Left ventricle myocardium inferior (tissue), 1 donor: Measurements from ENCODE around the gene LCE5A. TPM values are rescaled to one million over a fixed set of nuclear protein-coding genes. Genes with fewer than 3 reads are reported as not detected.

Experiments
- DNase-seq: peaks from one replicate; pipeline ENCODE4 v3.0.0-alpha.2; 2020
- H3K27ac ChIP-seq: fragments of 200-600 bp; replicated peaks from 2 replicates; pipeline ENCODE4 v1.8.0; 2021
- H3K27me3 ChIP-seq: fragments of 200-600 bp; 2 replicates; pipeline ENCODE4 v1.8.0; 2021; ENCODE audit warnings: low read depth
- H3K36me3 ChIP-seq: fragments of 200-600 bp; 2 replicates; pipeline ENCODE4 v1.8.0; 2021
- H3K4me1 ChIP-seq: fragments of 200-600 bp; 2 replicates; pipeline ENCODE4 v1.8.0; 2021
- H3K4me3 ChIP-seq: fragments of 200-600 bp; 2 replicates; pipeline ENCODE4 v1.8.0; 2021; ENCODE audit warnings: mild to moderate bottlenecking, moderate library complexity
- H3K9me3 ChIP-seq: fragments of 200-600 bp; replicated peaks from 2 replicates; pipeline ENCODE4 v1.8.0; 2021
- intact Hi-C: fragments of 100-400 bp; cut with micrococcal nuclease; formaldehyde crosslinking; loops from one replicate; pipeline ENCODE4 v1.11.0; 2022
- total RNA-seq: library from RNA; stranded (reverse); fragmentation: NEBNext Ultra II Directional; extraction: Animal tissue kit (Norgen Biotek cat#: 25700); gene quantifications from one replicate; pipeline ENCODE4 v1.2.1, GENCODE V29; 2021
- TF ChIP-seq, protein P1 (sequence below): fragments of 200-600 bp; IDR thresholded peaks from 2 replicates; pipeline ENCODE4 v1.8.0; 2021; ENCODE audit warnings: antibody characterized with exemption, mild to moderate bottlenecking, borderline replicate concordance
- donor health status: DM: no; HTN: yes; CAD: no; lungs with severe emphysema.

Gene LCE5A
- total RNA-seq, 1 donor from 2014 or later: not detected

DNA sequence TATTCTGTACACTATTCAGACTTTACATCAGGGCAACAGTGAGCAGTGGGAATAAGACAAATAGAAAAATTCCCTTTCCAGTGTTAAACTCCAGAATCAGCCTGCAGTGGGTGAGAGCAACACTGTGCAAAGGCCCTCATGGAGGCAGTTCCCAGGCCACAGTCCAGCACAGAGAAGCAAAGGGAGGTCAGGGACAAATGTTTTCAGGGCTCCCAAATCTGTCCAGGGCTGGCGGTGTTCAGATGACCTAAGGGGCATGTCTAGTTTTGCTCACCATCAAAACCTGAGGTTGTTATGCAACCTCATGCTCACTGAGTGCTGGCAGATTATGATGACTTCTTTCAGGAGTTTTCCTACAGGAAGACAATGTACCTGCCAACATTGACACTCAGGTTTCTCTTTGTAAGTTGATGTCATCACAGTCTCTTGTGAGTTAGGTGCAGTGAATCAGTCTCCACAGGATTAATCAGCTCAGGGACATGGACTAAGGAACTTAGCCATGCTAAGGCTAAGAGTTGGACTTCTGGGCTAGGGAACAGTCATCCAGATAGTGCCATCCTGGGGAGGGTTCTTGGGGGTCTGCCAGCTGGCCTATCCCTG is 3.6 kb upstream of the LCE5A start:
- intact Hi-C loops: no loop called here
- no peak for DNase-seq

DNA sequence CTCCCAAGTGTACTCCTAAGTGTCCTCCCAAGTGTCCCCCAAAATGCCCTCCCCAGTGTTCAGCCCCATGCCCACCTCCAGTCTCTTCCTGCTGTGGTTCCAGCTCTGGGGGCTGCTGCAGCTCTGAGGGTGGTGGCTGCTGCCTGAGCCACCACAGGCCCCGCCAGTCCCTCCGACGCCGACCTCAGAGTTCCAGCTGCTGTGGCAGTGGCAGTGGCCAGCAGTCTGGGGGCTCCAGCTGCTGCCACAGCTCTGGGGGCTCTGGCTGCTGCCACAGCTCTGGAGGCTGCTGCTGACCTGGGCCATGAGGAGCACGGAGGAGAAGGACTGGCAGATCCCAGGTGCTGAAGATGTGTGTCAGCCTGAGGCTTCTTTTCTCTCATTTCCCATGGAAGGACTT is 993 bp downstream of the LCE5A start:
- TF ChIP-seq, protein P1, sequence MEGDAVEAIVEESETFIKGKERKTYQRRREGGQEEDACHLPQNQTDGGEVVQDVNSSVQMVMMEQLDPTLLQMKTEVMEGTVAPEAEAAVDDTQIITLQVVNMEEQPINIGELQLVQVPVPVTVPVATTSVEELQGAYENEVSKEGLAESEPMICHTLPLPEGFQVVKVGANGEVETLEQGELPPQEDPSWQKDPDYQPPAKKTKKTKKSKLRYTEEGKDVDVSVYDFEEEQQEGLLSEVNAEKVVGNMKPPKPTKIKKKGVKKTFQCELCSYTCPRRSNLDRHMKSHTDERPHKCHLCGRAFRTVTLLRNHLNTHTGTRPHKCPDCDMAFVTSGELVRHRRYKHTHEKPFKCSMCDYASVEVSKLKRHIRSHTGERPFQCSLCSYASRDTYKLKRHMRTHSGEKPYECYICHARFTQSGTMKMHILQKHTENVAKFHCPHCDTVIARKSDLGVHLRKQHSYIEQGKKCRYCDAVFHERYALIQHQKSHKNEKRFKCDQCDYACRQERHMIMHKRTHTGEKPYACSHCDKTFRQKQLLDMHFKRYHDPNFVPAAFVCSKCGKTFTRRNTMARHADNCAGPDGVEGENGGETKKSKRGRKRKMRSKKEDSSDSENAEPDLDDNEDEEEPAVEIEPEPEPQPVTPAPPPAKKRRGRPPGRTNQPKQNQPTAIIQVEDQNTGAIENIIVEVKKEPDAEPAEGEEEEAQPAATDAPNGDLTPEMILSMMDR: no peak
- no peak overlapping the region for H3K4me3 ChIP-seq
- DNase-seq: no peak
- intact Hi-C loops: no loop called here
- peaks cover 8% of the 10 kb centered on the region for H3K4me1 ChIP-seq
- H3K9me3 ChIP-seq: no peaks in the 10 kb centered on the region
- H3K27me3 ChIP-seq: peaks cover 98% of the 10 kb centered on the region
- no peak overlapping the region for H3K27ac ChIP-seq
- no peaks in the 10 kb centered on the region for H3K36me3 ChIP-seq

More for the DNA sequence above, 3.6 kb upstream of the LCE5A start:
- TF ChIP-seq, protein P1: no peak
- Histone ChIP-seq H3K27me3 (peaks cover 80% of the 10 kb centered on the region), H3K4me3 (no peak overlapping the region), H3K4me1 (no peaks in the 10 kb centered on the region), H3K9me3 (no peaks in the 10 kb centered on the region), H3K36me3 (no peaks in the 10 kb centered on the region), H3K27ac (no peak overlapping the region)

GRCh38 chr1:152513081-152513480 is 2.5 kb downstream of the LCE5A start:
- Histone ChIP-seq H3K36me3 (no peaks in the 10 kb centered on the region), H3K27me3 (peaks cover 97% of the 10 kb centered on the region), H3K27ac (no peak overlapping the region), H3K9me3 (no peaks in the 10 kb centered on the region), H3K4me1 (peaks cover 8% of the 10 kb centered on the region), H3K4me3 (no peak overlapping the region)
- TF ChIP-seq, protein P1: no peak
- DNase-seq: no peak
- intact Hi-C loops: no loop called here

DNA sequence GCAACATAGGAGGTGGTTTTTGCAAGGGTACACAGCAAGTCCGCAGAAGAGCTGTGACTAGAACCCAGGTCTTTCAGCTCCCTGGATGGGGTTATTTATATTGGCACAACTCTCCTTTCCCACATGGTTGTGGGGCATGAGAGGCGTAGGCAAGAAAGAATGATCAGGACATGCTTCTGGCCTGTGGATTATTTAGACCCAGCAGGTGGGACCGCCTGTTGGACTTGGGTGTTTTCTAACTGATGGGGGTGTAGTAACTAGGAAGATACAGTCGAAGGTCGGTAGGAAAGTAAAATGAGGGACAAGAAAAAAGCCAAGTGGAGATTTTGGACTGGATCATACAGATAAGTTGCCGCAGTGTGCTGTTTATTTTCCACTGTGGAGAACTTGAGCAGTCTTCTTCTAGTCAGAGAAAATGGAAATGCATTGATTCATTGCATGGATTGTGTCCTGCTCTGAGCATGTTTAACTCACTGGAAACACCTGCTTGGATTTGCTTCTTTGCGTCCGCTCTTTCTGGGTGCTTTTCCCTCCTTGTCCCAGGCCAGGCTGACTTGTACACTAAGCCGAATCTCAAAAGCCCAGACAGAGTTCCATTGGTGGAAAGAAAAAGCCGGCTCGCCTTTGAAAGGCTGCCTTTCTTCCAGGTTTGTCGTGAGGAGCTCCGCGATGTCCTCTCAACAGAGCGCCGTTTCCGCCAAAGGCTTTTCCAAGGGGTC is 4.3 kb downstream of the LCE5A start:
- TF ChIP-seq, protein P1: no peak
- H3K27me3 ChIP-seq: peaks cover 89% of the 10 kb centered on the region
- H3K4me3 ChIP-seq: peak overlapping the region; percentile 51

DNA sequence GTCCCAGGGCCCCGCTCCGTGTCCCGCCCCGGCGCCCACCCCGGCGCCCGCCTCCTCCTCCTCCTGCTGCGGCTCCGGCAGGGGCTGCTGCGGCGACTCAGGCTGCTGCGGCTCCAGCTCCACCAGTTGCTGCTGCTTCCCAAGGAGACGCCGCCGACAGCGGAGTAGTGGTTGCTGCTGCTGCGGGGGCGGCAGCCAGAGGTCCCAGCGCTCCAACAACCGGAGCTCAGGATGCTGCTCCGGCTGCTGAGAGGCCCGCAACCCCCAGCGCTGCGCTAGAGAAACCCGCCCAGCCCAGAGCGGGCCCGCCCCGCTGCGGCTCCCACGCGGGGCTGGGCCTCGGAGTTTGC is 4.8 kb downstream of the LCE5A start:
- peaks cover 83% of the 10 kb centered on the region for H3K27me3 ChIP-seq
- TF ChIP-seq, protein P1: no peak
- H3K4me3 ChIP-seq: peak overlapping the region; percentile 51
- H3K4me1 ChIP-seq: peaks cover 8% of the 10 kb centered on the region
- intact Hi-C loops: no loop called here
- H3K36me3 ChIP-seq: no peaks in the 10 kb centered on the region
- H3K9me3 ChIP-seq: no peaks in the 10 kb centered on the region
- H3K27ac ChIP-seq: no peak overlapping the region
- peak; percentile 15 for DNase-seq

More for the DNA sequence above, 4.3 kb downstream of the LCE5A start:
- DNase-seq: no peak
- intact Hi-C loops: no loop called here
- Histone ChIP-seq H3K36me3 (no peaks in the 10 kb centered on the region), H3K9me3 (no peaks in the 10 kb centered on the region), H3K27ac (no peak overlapping the region), H3K4me1 (peaks cover 8% of the 10 kb centered on the region)
